ENCODE results near the gene TLCD3B. TPM values are rescaled to one million over a fixed set of nuclear protein-coding genes. Genes with fewer than 3 reads are reported as not detected.

Gene TLCD3B
- total and polyA plus RNA-seq, 5 donors from 2014 or later = not detected

- H3K4me3 ChIP-seq (ENCODE audit: low read depth, low read length) = no peak overlapping the region
- Mint-ChIP-seq H3K4me3 (peak overlapping the region; percentile 44 to 90 (median 74)), H3K4me1 (peaks cover 0 to 26% (median 9%) of the 10 kb centered on the region in 4 donors), H3K36me3 (no peaks in the 10 kb centered on the region), H3K9me3 (no peaks in the 10 kb centered on the region), H3K27me3 (no peaks in the 10 kb centered on the region), H3K27ac (peak overlapping the region in 1 of 3 donors; percentile 91)
- H3K9me3 ChIP-seq (ENCODE audit: control insufficient read depth in 2 of 2, low read length in 2 of 2) = no peaks in the 10 kb centered on the region
- peak; percentile 60 to 66 for ATAC-seq (ENCODE audit: low read depth in 2 of 2)
- H3K27ac ChIP-seq (ENCODE audit: insufficient read depth, low read length, poor library complexity, severe bottlenecking) = no peak overlapping the region
- DNase-seq = peak in 2 of 3 donors; percentile 35 to 63
- peaks cover 18% of the 10 kb centered on the region for H3K4me1 ChIP-seq (ENCODE audit: control insufficient read depth, insufficient read depth, low read length, poor library complexity, severe bottlenecking)
- H3K36me3 ChIP-seq (ENCODE audit: control insufficient read depth, insufficient read depth, low read length) = no peaks in the 10 kb centered on the region
- no peaks in the 10 kb centered on the region for H3K27me3 ChIP-seq (ENCODE audit: control insufficient read depth, insufficient read depth, low read length)
These were observed 24.0 kb upstream of the TLCD3B start for GRCh38 chr16:30054959-30055553.

- H3K27ac Mint-ChIP-seq = peak overlapping the region in 2 of 3 donors; percentile 31 to 66
- no peak for ATAC-seq (ENCODE audit: low read depth in 2 of 2)
- H3K4me1 Mint-ChIP-seq = peaks cover 0 to 26% (median 9%) of the 10 kb centered on the region in 4 donors
These were observed 23.4 kb upstream of the TLCD3B start for GRCh38 chr16:30054451-30054850.

GRCh38 chr16:30053376-30054015, 22.4 kb upstream of the TLCD3B start:
- no peak overlapping the region for H3K27ac ChIP-seq (ENCODE audit: insufficient read depth, low read length, poor library complexity, severe bottlenecking)

More at GRCh38 chr16:30054451-30054850, 23.4 kb upstream of the TLCD3B start:
- Mint-ChIP-seq H3K9me3 (no peaks in the 10 kb centered on the region), H3K4me3 (peak overlapping the region; percentile 75 to 91 (median 83)), H3K36me3 (no peaks in the 10 kb centered on the region), H3K27me3 (no peaks in the 10 kb centered on the region)
- no peaks in the 10 kb centered on the region for H3K9me3 ChIP-seq (ENCODE audit: control insufficient read depth in 2 of 2, low read length in 2 of 2)
- H3K27me3 ChIP-seq (ENCODE audit: control insufficient read depth, insufficient read depth, low read length) = no peaks in the 10 kb centered on the region
- no peak for DNase-seq
- peaks cover 18% of the 10 kb centered on the region for H3K4me1 ChIP-seq (ENCODE audit: control insufficient read depth, insufficient read depth, low read length, poor library complexity, severe bottlenecking)
- H3K36me3 ChIP-seq (ENCODE audit: control insufficient read depth, insufficient read depth, low read length) = no peaks in the 10 kb centered on the region
- H3K4me3 ChIP-seq (ENCODE audit: low read depth, low read length) = no peak overlapping the region
- no peak overlapping the region for H3K27ac ChIP-seq (ENCODE audit: insufficient read depth, low read length, poor library complexity, severe bottlenecking)

GRCh38 chr16:30052671-30053372, 21.8 kb upstream of the TLCD3B start:
- H3K4me3 ChIP-seq (ENCODE audit: low read depth, low read length) = peak overlapping the region; percentile 37
- peak overlapping the region; percentile 89 to 93 (median 89) for H3K4me3 Mint-ChIP-seq
- peak overlapping the region in 2 of 3 donors; percentile 69 to 81 for H3K27ac Mint-ChIP-seq
- ATAC-seq (ENCODE audit: low read depth in 2 of 2) (peak; percentile 68 to 73), DNase-seq (peak; percentile 80 to 90 (median 84))
- no peaks in the 10 kb centered on the region for H3K36me3 Mint-ChIP-seq
- H3K36me3 ChIP-seq (ENCODE audit: control insufficient read depth, insufficient read depth, low read length) = no peaks in the 10 kb centered on the region
- peaks cover 0 to 26% (median 9%) of the 10 kb centered on the region in 4 donors for H3K4me1 Mint-ChIP-seq
- H3K27me3 Mint-ChIP-seq = no peaks in the 10 kb centered on the region
- H3K9me3 ChIP-seq (ENCODE audit: control insufficient read depth in 2 of 2, low read length in 2 of 2) = no peaks in the 10 kb centered on the region
- no peaks in the 10 kb centered on the region for H3K27me3 ChIP-seq (ENCODE audit: control insufficient read depth, insufficient read depth, low read length)
- peaks cover 18% of the 10 kb centered on the region for H3K4me1 ChIP-seq (ENCODE audit: control insufficient read depth, insufficient read depth, low read length, poor library complexity, severe bottlenecking)
- no peak overlapping the region for H3K27ac ChIP-seq (ENCODE audit: insufficient read depth, low read length, poor library complexity, severe bottlenecking)
- peaks cover 0 to 1% (median 0%) of the 10 kb centered on the region in 7 donors for H3K9me3 Mint-ChIP-seq

More at GRCh38 chr16:30053376-30054015, 22.4 kb upstream of the TLCD3B start:
- H3K4me1 ChIP-seq (ENCODE audit: control insufficient read depth, insufficient read depth, low read length, poor library complexity, severe bottlenecking) = peaks cover 18% of the 10 kb centered on the region
- H3K9me3 ChIP-seq (ENCODE audit: control insufficient read depth in 2 of 2, low read length in 2 of 2) = no peaks in the 10 kb centered on the region
- no peaks in the 10 kb centered on the region for H3K36me3 ChIP-seq (ENCODE audit: control insufficient read depth, insufficient read depth, low read length)
- Mint-ChIP-seq H3K4me3 (peak overlapping the region; percentile 75 to 90 (median 85)), H3K36me3 (no peaks in the 10 kb centered on the region), H3K27me3 (no peaks in the 10 kb centered on the region), H3K27ac (peak overlapping the region in 1 of 3 donors; percentile 4), H3K4me1 (peaks cover 0 to 26% (median 9%) of the 10 kb centered on the region in 4 donors), H3K9me3 (no peaks in the 10 kb centered on the region)
- no peak for ATAC-seq (ENCODE audit: low read depth in 2 of 2)
- no peaks in the 10 kb centered on the region for H3K27me3 ChIP-seq (ENCODE audit: control insufficient read depth, insufficient read depth, low read length)
- DNase-seq = no peak
- peak overlapping the region; percentile 32 for H3K4me3 ChIP-seq (ENCODE audit: low read depth, low read length)

- peaks cover 0 to 26% (median 9%) of the 10 kb centered on the region in 4 donors for H3K4me1 Mint-ChIP-seq
- Histone ChIP-seq H3K9me3 (ENCODE audit: control insufficient read depth in 2 of 2, low read length in 2 of 2) (no peaks in the 10 kb centered on the region), H3K27ac (ENCODE audit: insufficient read depth, low read length, poor library complexity, severe bottlenecking) (no peak overlapping the region), H3K27me3 (ENCODE audit: control insufficient read depth, insufficient read depth, low read length) (no peaks in the 10 kb centered on the region), H3K4me1 (ENCODE audit: control insufficient read depth, insufficient read depth, low read length, poor library complexity, severe bottlenecking) (peaks cover 18% of the 10 kb centered on the region), H3K4me3 (ENCODE audit: low read depth, low read length) (no peak overlapping the region), H3K36me3 (ENCODE audit: control insufficient read depth, insufficient read depth, low read length) (no peaks in the 10 kb centered on the region)
- H3K27ac Mint-ChIP-seq = peak overlapping the region in 2 of 3 donors; percentile 11 to 43
- peaks cover 0 to 1% (median 0%) of the 10 kb centered on the region in 7 donors for H3K9me3 Mint-ChIP-seq
- H3K36me3 Mint-ChIP-seq = no peaks in the 10 kb centered on the region
- no peaks in the 10 kb centered on the region for H3K27me3 Mint-ChIP-seq
- ATAC-seq (ENCODE audit: low read depth in 2 of 2) (no peak), DNase-seq (no peak)
- H3K4me3 Mint-ChIP-seq = peak overlapping the region in 3 of 4 donors; percentile 62 to 78 (median 72)
These were observed 20.4 kb upstream of the TLCD3B start for GRCh38 chr16:30051518-30051917.

- Mint-ChIP-seq H3K27me3 (no peaks in the 10 kb centered on the region), H3K27ac (no peak overlapping the region), H3K9me3 (peaks cover 0 to 1% (median 0%) of the 10 kb centered on the region in 7 donors), H3K4me3 (no peak overlapping the region), H3K4me1 (peaks cover 0 to 17% (median 6%) of the 10 kb centered on the region in 4 donors), H3K36me3 (no peaks in the 10 kb centered on the region)
- no peaks in the 10 kb centered on the region for H3K36me3 ChIP-seq (ENCODE audit: control insufficient read depth, insufficient read depth, low read length)
- H3K9me3 ChIP-seq (ENCODE audit: control insufficient read depth in 2 of 2, low read length in 2 of 2) = no peaks in the 10 kb centered on the region
- H3K4me3 ChIP-seq (ENCODE audit: low read depth, low read length) = no peak overlapping the region
- ATAC-seq (ENCODE audit: low read depth in 2 of 2) = no peak
- no peak for DNase-seq
- no peak overlapping the region for H3K27ac ChIP-seq (ENCODE audit: insufficient read depth, low read length, poor library complexity, severe bottlenecking)
- H3K4me1 ChIP-seq (ENCODE audit: control insufficient read depth, insufficient read depth, low read length, poor library complexity, severe bottlenecking) = peaks cover 12% of the 10 kb centered on the region
- no peaks in the 10 kb centered on the region for H3K27me3 ChIP-seq (ENCODE audit: control insufficient read depth, insufficient read depth, low read length)
These were observed 18.8 kb upstream of the TLCD3B start for GRCh38 chr16:30049871-30050270.

- Mint-ChIP-seq H3K4me3 (no peak overlapping the region), H3K27ac (no peak overlapping the region), H3K4me1 (no peaks in the 10 kb centered on the region), H3K36me3 (no peaks in the 10 kb centered on the region), H3K27me3 (peaks cover 7% of the 10 kb centered on the region), H3K9me3 (peaks cover 0 to 1% (median 0%) of the 10 kb centered on the region in 7 donors)
- Histone ChIP-seq H3K4me1 (ENCODE audit: control insufficient read depth, insufficient read depth, low read length, poor library complexity, severe bottlenecking) (no peaks in the 10 kb centered on the region), H3K9me3 (ENCODE audit: control insufficient read depth in 2 of 2, low read length in 2 of 2) (no peaks in the 10 kb centered on the region), H3K4me3 (ENCODE audit: low read depth, low read length) (no peak overlapping the region), H3K36me3 (ENCODE audit: control insufficient read depth, insufficient read depth, low read length) (no peaks in the 10 kb centered on the region), H3K27me3 (ENCODE audit: control insufficient read depth, insufficient read depth, low read length) (no peaks in the 10 kb centered on the region), H3K27ac (ENCODE audit: insufficient read depth, low read length, poor library complexity, severe bottlenecking) (no peak overlapping the region)
- ATAC-seq (ENCODE audit: low read depth in 2 of 2) (no peak), DNase-seq (no peak)
These were observed 15.5 kb upstream of the TLCD3B start for GRCh38 chr16:30046588-30046987.
